HG03520 (cell line): ENCODE results near the gene AVPR1A.
"Not testable (repeated sequence)": the region's sequence is repeated elsewhere in the genome, so short reads cannot be mapped to it uniquely, and the experiment has no call there.

ENCODE experiments used
- ATAC-seq: cut with Tn5 transposase; IDR thresholded peaks from one replicate; pipeline ENCODE4 v1.9.1; 2021; ENCODE audit warnings: mild to moderate bottlenecking, moderate library complexity; ENCODE audit not compliant: unreplicated experiment

AVPR1A gene

DNA sequence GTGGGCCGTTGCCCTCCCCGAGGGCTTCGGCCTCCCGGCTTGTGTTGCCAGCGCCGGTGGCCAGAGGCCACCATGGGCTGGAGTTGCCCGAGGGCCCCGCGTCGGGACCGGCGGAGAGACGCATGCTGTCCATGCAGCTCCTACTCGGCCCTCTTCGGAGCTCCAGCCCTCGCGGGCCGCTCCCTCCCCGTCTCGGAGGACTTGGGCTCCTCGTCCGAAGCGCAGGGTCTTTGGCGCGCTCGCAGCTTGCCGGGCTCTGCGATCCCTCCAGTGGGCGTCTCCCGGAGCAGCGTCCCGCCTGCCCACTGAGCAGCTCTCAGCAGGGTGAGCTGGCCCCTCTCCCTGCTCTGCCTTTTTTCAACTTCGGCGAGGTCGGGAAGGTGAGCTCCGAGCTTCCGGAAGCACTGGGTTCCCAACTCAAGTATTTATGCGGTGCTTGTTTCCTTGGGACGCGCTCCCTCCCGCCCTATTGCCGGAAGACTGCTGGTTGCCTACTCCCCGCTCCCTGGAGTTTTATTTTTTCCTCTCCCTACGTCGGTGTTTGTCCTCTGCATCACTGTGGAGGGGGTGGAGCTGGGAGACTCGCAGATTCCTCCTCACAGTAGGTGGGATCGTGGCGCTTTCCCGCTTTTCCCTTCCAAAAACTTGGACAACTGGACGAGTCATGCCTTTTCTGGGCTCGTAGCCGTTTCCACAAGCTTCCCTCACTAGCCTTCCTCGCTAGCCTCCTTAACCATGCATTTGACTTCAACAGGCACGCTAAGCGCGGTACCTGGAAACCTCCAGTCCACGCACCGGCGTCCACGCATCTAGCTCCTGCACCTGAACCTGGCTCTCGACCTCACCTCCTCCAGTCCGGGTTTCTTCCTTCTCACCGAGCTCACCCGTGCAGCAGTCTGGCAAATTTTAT, at the start of gene AVPR1A:
Gene AVPR1A (minus strand): TSS at position 489 of the 910 bp plus-strand sequence. CDS start 365 bp downstream, at position 124.
- ATAC-seq = no peak

DNA sequence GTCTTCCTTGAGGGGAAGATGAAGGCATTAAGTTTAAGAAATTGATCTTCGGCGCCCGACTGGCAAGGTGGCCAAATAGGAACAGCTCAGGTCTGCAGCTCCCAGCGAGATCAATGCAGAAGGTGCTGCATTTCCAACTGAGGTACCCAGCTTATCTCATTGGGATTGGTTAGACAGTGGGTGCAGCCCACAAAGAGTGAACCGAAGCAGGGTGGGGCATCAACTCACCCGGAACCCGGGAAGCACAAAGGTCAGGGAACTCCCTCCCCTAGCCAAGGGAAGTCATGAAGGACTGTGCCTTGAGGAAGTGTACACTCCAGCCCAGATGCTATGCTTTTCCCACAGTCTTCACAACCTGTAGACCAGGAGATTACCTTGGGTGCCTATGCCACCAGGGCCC, 45.2 kb upstream of the AVPR1A start:
- ATAC-seq = no peak

DNA sequence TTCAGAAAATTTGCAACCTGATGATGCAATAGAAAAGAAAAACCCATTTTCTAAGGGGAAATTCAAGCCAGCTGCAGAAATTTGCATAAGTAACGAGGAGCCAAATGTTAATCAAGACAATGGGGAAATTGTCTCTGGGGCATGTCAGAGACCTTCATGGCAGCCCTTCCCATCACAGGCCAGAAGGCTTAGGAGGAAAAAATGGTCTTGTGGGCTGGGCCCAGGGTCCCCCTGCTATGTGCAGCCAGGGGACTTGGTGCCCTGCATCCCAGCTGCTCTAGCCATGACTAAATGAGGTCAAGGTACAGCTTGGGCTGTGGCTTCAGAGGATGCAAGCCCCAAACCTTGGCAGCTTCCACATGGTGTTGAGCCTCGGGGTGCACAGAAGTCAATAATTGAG, 28.2 kb upstream of the AVPR1A start:
- ATAC-seq = no peak

DNA sequence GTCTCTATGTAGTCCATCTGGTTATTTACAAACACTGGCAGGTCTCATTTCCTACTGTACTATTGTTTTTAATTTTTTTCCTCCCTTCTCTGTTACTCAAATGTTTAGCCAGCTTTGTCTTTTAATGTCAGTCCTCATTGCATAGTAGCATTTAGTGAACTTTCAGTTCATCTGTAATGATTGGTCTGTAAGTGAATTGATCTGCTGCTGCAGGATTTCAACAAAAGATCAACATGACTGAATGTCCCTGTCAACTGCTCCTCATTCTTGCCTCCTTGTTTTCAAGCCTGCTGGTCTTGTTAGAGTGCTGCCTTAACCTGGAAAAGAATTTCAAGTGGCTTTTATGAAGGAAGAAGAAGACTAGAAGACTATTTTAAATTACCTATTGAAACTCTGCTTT, 19.3 kb upstream of the AVPR1A start:
- no peak for ATAC-seq

DNA sequence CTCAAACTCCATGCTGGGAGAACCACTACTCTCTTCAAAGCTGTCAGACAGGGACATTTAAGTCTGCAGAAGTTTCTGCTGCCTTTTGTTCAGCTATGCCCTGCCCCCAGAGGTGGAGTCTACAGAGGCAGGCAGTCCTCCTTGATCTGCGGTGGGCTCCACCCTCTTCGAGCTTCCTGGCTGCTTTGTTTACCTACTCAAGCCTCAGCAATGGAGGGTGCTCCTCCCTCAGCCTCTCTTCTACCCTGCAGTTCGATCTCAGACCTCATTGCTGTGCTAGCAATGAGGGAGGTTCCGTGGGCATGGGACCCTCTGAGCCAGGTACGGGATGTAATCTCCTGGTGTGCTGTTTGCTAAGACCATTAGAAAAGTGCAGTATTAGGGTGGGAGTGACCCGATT, 16.7 kb upstream of the AVPR1A start:
- ATAC-seq = not testable (repeated sequence)

- ATAC-seq = no peak
Measured at GRCh38 chr12:63164911-63165310, 13.9 kb upstream of the AVPR1A start.

DNA sequence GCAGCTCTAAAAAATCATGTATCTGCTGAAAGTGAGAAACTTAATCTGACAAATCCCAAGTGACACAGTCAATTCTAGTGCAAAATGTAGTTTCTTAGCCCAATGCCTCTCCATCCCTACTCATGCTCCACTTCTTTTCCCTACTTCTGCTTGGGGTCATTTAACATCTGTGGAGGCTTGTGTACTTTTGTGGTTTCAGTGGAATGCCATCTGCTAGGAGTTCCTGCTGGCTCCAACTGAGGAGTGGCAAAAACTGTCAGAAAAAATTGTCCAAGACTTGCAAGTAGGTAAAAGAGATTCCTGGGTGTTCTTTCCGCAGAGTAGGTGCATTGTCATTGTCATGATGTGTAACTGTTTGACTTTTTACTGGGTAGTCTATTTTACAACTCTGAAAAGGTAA, 12.5 kb upstream of the AVPR1A start:
- ATAC-seq = no peak

GRCh38 chr12:63155375-63155774, 4.4 kb upstream of the AVPR1A start:
- no peak for ATAC-seq

DNA sequence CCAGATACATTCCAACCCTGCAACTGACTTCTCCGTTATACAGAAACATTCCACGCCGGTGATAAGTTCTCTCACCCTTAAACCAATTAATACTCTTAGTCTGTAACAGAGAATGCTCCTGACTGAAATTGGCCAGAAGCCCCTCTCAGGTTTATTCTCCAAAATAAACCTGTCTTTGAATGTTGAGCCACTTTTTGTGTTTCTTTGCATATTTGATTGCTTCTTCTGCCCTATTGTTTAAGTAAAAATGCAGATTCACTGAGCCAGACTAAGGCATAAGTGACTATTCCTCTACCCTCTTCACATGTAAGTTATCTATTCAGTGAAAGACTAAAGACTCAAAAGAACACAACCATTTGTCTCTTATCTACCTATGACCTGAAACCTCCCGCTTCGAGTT, 3.6 kb upstream of the AVPR1A start:
- no peak for ATAC-seq

GRCh38 chr12:63152321-63152700, 1.3 kb upstream of the AVPR1A start:
- ATAC-seq = peak; percentile 13

GRCh38 chr12:63151623-63152320, 771 bp upstream of the AVPR1A start:
- peak; percentile 73 for ATAC-seq

GRCh38 chr12:63149909-63150712, 890 bp downstream of the AVPR1A start:
- no peak for ATAC-seq

GRCh38 chr12:63144556-63144955, 6.4 kb downstream of the AVPR1A start:
- ATAC-seq = no peak

GRCh38 chr12:63138488-63138887, 12.5 kb downstream of the AVPR1A start:
- ATAC-seq = no peak

DNA sequence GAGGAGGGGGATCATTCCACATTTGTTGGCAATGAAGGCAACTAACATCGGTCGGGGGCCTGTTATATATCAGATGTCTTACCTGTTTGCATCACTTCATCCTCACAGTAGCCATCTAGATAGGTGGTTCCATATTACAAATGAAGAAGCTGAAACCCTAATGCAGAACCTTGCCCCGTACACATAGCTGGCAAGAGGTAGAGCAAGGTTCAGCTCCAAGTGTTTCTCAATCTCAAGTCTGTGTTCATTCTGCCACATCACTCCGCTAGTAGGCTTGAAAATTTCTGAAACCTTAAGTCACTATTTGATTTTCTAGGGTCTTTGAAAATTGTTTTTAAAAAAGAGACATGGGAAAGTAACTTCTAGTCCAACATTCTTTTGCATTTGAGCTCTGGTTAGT, 17.0 kb downstream of the AVPR1A start:
- no peak for ATAC-seq

DNA sequence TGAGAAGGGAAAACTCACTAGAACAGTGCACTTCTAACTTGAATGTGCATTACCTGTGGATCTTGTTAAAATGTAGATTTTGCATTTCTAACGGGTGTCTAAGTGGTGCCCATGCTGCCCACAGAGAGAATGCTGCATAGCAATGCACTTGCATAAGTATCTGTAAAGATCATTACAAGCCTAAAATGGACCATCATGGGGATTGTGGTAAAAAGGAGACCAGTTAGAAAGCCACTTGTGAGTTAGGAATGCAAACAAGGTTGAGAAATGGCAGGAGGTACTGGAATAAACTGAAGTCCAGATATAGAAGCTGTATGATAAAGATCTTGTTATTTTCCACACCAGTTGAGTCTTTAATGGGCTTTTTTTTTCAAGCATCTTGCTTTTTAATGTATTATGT, 18.8 kb downstream of the AVPR1A start:
- ATAC-seq = no peak

- ATAC-seq = no peak
Measured at GRCh38 chr12:63129927-63130326, 21.1 kb downstream of the AVPR1A start.

DNA sequence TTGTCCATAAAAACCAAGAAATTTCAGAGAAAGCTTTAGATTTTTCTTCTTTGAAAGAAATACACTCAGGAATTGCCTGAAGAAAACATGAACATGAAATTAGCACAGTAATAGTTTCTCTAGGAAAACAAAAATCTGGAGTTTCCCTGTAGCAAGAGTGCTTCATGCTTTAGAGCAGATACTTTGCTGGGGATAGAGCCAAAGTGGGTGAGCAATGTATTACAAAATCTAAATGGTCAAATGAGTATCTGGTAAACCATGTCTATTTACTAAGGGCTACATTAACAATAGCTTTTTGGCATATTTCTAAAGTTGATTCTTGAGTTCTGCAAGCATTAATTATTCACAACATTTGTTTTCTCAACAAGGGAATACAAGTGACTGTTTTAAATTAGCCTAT, 26.2 kb downstream of the AVPR1A start:
- no peak for ATAC-seq

DNA sequence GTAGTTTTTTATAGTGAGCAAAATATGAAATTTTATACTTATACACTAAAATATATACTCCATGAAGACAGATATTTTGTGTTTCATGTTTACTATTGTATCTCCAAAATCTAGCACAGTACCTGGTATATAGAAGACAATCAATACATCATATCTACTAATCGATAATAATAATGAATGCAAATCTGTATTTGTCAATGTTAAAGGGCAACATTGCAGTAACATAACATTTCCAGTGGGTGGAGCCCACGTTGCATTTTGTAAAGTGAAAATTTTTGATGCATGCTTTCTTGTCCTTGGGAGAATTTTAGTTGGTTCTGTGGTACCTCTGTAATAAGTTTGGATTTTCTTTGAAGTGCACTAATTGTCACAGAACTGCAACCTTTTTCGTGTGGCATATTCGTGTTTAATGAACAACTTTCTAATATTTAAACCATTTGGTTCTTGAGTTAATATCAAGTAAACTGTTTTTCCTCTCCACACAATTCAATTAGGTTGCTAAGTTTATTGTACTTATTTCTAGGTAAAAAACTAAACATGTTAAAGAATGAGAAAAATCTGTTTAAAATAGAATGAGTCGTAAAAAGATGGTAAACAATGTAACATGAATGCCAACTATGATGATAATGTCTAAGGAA, 47.4 kb downstream of the AVPR1A start:
- ATAC-seq = peak; percentile 63

- ATAC-seq = no peak
Measured at GRCh38 chr12:63101920-63102319, 49.1 kb downstream of the AVPR1A start.

GRCh38 chr12:63098851-63099250, 52.1 kb downstream of the AVPR1A start:
- ATAC-seq = no peak
